Fibroblast of mammary gland (primary cell): ENCODE results near the gene MEFV.
"Not testable (repeated sequence)": the region's sequence is repeated elsewhere in the genome, so short reads cannot be mapped to it uniquely, and the experiment has no call there.

Experiments used
- DNase-seq: peaks from one replicate; pipeline ENCODE4 v3.0.0-alpha.2; 2010; ENCODE audit warnings: low read depth
- H3K4me3 ChIP-seq: 2 replicates; pipeline ENCODE4 v1.5.1; 2011; ENCODE audit warnings: low read depth, mild to moderate bottlenecking, low read length, moderate library complexity; ENCODE audit not compliant: control insufficient read depth
- TF ChIP-seq, protein P1 (sequence below): conservative IDR thresholded peaks from 2 replicates; pipeline ENCODE4 v1.5.1; 2011; ENCODE audit warnings: low read depth, low read length, inconsistent platforms; ENCODE audit not compliant: control insufficient read depth, insufficient read depth

The MEFV gene

DNA sequence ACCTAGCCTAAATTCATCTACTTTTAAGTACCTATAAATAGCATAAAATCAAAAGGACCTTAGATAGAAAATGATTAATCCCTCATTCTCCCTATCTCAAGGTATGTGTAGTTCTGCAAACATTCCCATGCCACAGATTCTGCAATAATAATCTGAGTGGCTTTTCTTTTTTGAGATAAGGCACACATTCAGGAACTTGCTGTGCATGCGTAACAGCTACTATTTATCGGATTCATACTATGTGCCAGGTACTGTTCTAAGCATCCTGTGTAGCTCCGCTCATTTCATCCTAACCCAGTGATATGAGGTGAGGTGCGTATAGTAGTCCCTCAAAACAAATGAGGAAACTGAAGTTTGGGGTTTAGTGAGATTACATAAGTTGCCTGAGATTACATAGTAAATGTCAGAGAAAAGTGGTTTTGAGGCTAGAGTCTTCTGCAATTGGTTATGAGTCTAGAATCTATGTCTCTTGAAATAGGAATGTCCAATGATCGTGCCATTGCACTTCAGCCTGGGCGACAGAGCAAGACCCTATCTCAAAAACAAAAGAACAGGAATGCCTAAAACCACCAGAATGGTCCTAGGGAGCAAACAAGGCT lies 24.9 kb upstream of the MEFV start:
- TF ChIP-seq, protein P1, sequence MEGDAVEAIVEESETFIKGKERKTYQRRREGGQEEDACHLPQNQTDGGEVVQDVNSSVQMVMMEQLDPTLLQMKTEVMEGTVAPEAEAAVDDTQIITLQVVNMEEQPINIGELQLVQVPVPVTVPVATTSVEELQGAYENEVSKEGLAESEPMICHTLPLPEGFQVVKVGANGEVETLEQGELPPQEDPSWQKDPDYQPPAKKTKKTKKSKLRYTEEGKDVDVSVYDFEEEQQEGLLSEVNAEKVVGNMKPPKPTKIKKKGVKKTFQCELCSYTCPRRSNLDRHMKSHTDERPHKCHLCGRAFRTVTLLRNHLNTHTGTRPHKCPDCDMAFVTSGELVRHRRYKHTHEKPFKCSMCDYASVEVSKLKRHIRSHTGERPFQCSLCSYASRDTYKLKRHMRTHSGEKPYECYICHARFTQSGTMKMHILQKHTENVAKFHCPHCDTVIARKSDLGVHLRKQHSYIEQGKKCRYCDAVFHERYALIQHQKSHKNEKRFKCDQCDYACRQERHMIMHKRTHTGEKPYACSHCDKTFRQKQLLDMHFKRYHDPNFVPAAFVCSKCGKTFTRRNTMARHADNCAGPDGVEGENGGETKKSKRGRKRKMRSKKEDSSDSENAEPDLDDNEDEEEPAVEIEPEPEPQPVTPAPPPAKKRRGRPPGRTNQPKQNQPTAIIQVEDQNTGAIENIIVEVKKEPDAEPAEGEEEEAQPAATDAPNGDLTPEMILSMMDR = no peak
- DNase-seq = no peak
- no peak overlapping the region for H3K4me3 ChIP-seq

DNA sequence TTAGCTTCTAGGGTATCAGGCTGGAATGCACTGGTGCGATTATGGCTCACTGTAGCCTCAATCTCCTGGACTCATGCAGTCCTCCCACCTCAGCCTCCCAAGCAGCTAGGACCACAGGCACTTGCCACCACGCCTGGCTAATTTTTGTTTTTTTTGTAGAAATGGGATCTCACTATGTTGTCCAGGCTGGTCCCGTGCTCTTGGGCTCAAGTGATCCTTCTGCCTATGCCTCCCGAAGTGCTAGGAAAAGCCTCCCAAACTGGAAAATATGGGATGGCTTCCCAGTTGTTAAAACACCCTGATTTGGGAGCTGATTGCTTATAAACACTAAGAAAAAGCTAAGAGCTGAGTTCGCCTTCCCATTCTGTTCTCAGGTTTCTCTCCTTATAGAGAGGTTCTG lies 20.2 kb upstream of the MEFV start:
- DNase-seq = no peak
- H3K4me3 ChIP-seq = no peak overlapping the region
- TF ChIP-seq, protein P1 = no peak

DNA sequence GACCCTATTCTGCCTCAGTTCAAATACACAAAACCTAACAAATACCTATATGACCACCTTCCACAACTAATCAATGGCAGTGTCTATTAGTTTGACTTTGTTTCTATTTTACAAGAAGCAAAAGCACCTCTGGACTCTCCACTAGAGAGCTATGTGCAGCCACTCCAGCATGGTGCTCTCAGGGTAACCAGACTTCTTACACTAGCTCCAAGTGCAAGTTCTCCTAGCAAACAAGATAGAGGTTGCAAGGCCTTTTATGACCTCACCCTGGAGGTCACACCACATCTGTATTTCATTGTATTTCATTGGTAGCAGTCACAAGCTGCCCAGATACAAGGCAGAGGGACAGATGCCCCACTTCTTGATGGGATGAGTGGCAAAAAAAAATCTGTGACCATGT lies 18.5 kb upstream of the MEFV start:
- no peak overlapping the region for H3K4me3 ChIP-seq
- no peak for DNase-seq
- TF ChIP-seq, protein P1 = no peak

DNA sequence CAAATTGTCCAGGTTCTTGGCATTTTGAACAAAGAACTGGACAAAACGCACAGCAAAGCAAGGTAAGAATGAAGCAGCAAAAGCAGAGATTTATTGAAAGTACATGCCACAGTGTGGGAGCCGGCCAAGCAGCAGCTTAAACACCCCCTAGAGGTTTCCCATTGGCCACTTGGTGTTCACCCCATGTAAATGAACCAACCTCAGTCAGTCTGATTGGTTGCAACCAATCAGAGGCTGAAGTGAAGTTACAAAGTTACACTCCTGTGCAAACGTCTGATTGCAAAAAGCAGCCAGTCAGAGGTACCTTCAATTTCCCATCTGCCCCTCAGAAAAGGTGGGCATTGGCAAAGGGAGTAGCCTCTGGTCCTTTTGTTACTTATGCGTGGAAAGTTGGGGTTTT lies 18.1 kb upstream of the MEFV start:
- no peak for DNase-seq
- TF ChIP-seq, protein P1 = no peak
- H3K4me3 ChIP-seq = no peak overlapping the region

DNA sequence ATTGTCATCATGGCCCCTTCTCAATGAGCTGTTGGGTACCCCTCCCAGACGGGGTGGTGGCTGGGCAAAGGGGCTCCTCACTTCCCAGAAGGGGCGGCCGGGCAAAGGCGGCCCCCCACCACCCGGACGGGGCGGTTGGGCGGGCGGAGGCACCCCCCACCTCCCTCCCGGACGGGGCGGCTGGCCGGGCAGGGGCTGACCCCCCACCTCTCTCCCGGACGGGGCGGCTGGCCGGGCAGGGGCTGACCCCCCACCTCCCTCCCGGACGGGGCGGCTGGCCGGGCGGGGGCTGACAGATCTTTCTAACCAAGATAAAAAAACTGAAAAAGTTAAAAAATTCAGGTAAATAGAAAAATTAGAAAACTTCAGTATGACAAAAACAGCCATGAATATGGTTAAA lies 14.8 kb upstream of the MEFV start:
- not testable (repeated sequence) for DNase-seq, H3K4me3 ChIP-seq

DNA sequence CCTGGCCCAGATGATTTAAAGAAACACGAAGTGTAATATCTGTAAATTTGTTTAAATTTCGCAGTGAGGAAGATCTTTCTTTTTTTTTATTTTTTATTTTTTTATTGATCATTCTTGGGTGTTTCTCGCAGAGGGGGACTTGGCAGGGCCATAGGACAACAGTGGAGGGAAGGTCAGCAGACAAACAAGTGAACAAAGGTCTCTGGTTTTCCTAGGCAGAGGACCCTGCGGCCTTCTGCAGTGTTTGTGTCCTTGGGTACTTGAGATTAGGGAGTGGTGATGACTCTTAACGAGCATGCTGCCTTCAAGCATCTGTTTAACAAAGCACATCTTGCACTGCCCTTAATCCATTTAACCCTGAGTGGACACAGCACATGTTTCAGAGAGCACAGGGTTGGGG lies 14.3 kb upstream of the MEFV start:
- not testable (repeated sequence) for H3K4me3 ChIP-seq, DNase-seq

DNA sequence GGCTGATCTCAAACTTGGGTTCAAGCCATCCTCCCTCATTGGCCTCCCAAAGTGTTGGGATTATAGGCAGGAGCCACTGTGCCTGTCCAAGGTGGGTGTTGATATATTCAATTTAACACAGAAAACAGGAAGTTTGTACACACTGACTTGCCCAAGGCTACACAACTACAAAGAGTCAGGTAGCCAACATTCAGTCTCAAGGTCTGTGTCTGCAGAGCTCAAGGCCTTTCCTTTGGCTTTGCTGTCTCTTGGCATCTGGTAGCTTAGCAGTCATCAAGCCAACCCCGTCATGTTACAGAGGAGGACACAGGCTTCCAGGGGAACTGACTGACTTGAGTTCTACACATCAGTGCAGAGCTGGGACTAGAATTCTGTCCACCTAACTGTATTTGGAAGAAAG lies 11.9 kb upstream of the MEFV start:
- DNase-seq = no peak
- TF ChIP-seq, protein P1 = no peak
- no peak overlapping the region for H3K4me3 ChIP-seq

DNA sequence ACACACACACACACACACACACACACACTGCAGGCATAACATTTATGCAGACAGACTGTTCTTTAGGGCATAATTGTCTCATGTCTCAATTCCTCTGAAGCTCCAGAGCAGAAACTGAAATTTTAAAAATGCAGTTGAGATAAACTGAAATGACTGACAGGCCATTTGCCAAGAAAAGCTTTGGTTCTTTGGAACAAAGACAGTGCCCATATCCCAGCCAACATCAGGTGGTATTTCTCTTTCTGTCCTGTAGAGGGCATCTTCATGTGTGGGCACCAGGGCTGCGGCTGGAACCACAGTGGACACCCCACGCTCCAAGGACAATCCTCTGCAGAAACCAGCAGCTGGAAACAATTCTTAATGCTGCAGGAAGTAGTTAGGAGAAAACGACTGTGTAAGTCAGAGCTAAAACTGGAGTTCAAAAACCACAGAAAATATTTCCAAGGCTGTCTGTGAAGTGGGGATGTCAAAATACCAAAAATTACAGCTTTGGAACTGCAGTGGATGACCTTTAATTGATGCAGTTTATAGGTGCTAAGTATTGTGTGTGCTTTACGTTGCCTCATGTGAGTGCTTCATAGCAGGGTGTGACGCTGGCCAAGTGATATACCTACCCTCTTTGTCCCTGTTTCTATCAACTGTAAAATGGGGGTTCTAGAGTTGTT lies 10.6 kb upstream of the MEFV start:
- H3K4me3 ChIP-seq = no peak overlapping the region
- peak; percentile 47 for DNase-seq
- TF ChIP-seq, protein P1 = peak; percentile 55
